GM12878 (cell line): ENCODE measurements around the gene AIF1. TPM values are rescaled to one million over a fixed set of nuclear protein-coding genes. Genes with fewer than 3 reads are reported as not detected.

Experiments
- BMI1 ChIP-seq: fragments of 450-650 bp; IDR thresholded peaks from 2 replicates; pipeline ENCODE4 v1.6.1; 2016; ENCODE audit warnings: mild to moderate bottlenecking, moderate library complexity, borderline replicate concordance
- CEBPB ChIP-seq, 2 experiments: fragments of 150-350 bp in 1 of 2; IDR thresholded peaks; 2 replicates each; pipeline ENCODE4 v1.6.1; 2012 to 2014; ENCODE audit warnings: low read depth in 2 of 2, low read length in 2 of 2, borderline replicate concordance in 1 of 2, inconsistent platforms in 1 of 2
- EED ChIP-seq: sonication (generic); IDR thresholded peaks from 2 replicates; pipeline ENCODE4 v1.6.1; 2016; ENCODE audit warnings: antibody characterized with exemption, low read depth
- GATAD2B ChIP-seq: fragments of 450-650 bp; conservative IDR thresholded peaks from 2 replicates; pipeline ENCODE4 v1.6.1; 2017; ENCODE audit warnings: low read depth, mild to moderate bottlenecking, moderate library complexity
- IKZF2 ChIP-seq, 2 experiments: fragments of 450-650 bp; IDR thresholded peaks; 2 replicates each; pipeline ENCODE4 v1.6.1; 2017; ENCODE audit warnings: mild to moderate bottlenecking in 2 of 2, moderate library complexity in 2 of 2
- IRF4 ChIP-seq: IDR thresholded peaks from 2 replicates; pipeline ENCODE4 v1.6.1; 2011; ENCODE audit warnings: low read depth, low read length
- JUND ChIP-seq: IDR thresholded peaks from 2 replicates; pipeline ENCODE4 v1.6.1; 2012; ENCODE audit warnings: low read depth, mild to moderate bottlenecking, low read length, improper control_type of control experiment, moderate library complexity
- MEF2A ChIP-seq: IDR thresholded peaks from 2 replicates; pipeline ENCODE4 v1.6.1; 2011; ENCODE audit warnings: low read depth, mild to moderate bottlenecking, low read length, moderate library complexity; ENCODE audit not compliant: insufficient read depth
- MLLT1 ChIP-seq: fragments of 450-650 bp; IDR thresholded peaks from 2 replicates; pipeline ENCODE4 v1.6.1; 2016; ENCODE audit warnings: mild to moderate bottlenecking
- MTA2 ChIP-seq: fragments of 450-650 bp; IDR thresholded peaks from 2 replicates; pipeline ENCODE4 v1.6.1; 2016; ENCODE audit warnings: low read depth, mild to moderate bottlenecking, moderate library complexity
- NFIC ChIP-seq: IDR thresholded peaks from 2 replicates; pipeline ENCODE4 v1.6.1; 2012; ENCODE audit warnings: low read depth, mild to moderate bottlenecking, inconsistent platforms, low read length, moderate library complexity
- NFXL1 ChIP-seq: fragments of 450-650 bp; IDR thresholded peaks from 2 replicates; pipeline ENCODE4 v1.6.1; 2017; ENCODE audit warnings: antibody characterized with exemption, mild to moderate bottlenecking, borderline replicate concordance
- NFYB ChIP-seq: IDR thresholded peaks from 2 replicates; pipeline ENCODE4 v1.6.1; 2011; ENCODE audit warnings: low read depth, mild to moderate bottlenecking, low read length, improper control_type of control experiment, moderate library complexity; ENCODE audit not compliant: insufficient read depth
- NR2F1 ChIP-seq: fragments of 450-650 bp; conservative IDR thresholded peaks from 2 replicates; pipeline ENCODE4 v1.6.1; 2017; ENCODE audit warnings: mild to moderate bottlenecking
- PAX5 ChIP-seq: IDR thresholded peaks from 2 replicates; pipeline ENCODE4 v1.6.1; 2011; ENCODE audit warnings: low read depth, low read length, borderline replicate concordance
- RAD21 ChIP-seq: IDR thresholded peaks from 2 replicates; pipeline ENCODE4 v1.6.1; 2011; ENCODE audit warnings: mild to moderate bottlenecking, low read depth, low read length, moderate library complexity; ENCODE audit not compliant: insufficient read depth
- RAD51 ChIP-seq: fragments of 450-650 bp; IDR thresholded peaks from 2 replicates; pipeline ENCODE4 v1.6.1; 2016; ENCODE audit warnings: moderate library complexity, mild to moderate bottlenecking, inconsistent platforms
- RELA ChIP-seq: fragments of 450-650 bp; IDR thresholded peaks from 2 replicates; pipeline ENCODE4 v1.8.0; 2014; ENCODE audit warnings: borderline replicate concordance; ENCODE audit not compliant: partially characterized antibody
- SIN3A ChIP-seq: IDR thresholded peaks from 2 replicates; pipeline ENCODE4 v1.6.1; 2012; ENCODE audit warnings: low read depth, low read length, improper control_type of control experiment
- SMAD1 ChIP-seq: fragments of 450-650 bp; IDR thresholded peaks from 2 replicates; pipeline ENCODE4 v1.6.1; 2018; ENCODE audit warnings: mild to moderate bottlenecking, low read depth; ENCODE audit not compliant: partially characterized antibody
- SMAD5 ChIP-seq: IDR thresholded peaks from 2 replicates; pipeline ENCODE4 v1.6.1; 2016; ENCODE audit warnings: antibody characterized with exemption, low read depth
- TBL1XR1 ChIP-seq: IDR thresholded peaks from 2 replicates; pipeline ENCODE4 v1.6.1; 2012; ENCODE audit warnings: low read depth, low read length, improper control_type of control experiment
- ZNF207 ChIP-seq: fragments of 450-650 bp; IDR thresholded peaks from 2 replicates; pipeline ENCODE4 v1.6.1; 2014; ENCODE audit warnings: antibody characterized with exemption, mild to moderate bottlenecking, borderline replicate concordance
- ZNF622 ChIP-seq: fragments of 450-650 bp; IDR thresholded peaks from 2 replicates; pipeline ENCODE4 v1.6.1; 2017; ENCODE audit warnings: mild to moderate bottlenecking, inconsistent platforms
- ZZZ3 ChIP-seq: IDR thresholded peaks from 2 replicates; pipeline ENCODE4 v1.6.1; 2011; ENCODE audit warnings: low read depth; ENCODE audit not compliant: control insufficient read depth, insufficient read length
- polyA plus RNA-seq, 11 experiments: library from polyadenylated mRNA; depleted of rRNA in 4 of 11; unstranded in 6 of 11; stranded (reverse) in 5 of 11; fragments of >200 nt; fragmentation: Nextera tagmentation in 4 of 11; fragmentation: Illumina TruSeq in 1 of 11; extraction: Ambion mirVana in 4 of 11; extraction: Trizol in 1 of 11; gene quantifications; 1 replicate in 1 of 11; 2 replicates in 10 of 11; pipeline versions ENCODE4 v1.2.1 to v1.2.3, GENCODE V29; 2011 to 2016; ENCODE audit warnings: inconsistent platforms in 2 of 11, missing spikeins in 2 of 11, low read depth in 1 of 11
- total RNA-seq, 4 experiments: library from RNA; depleted of rRNA in 3 of 4; stranded (reverse); fragments of >200 nt in 3 of 4; fragmentation: Illumina TruSeq in 1 of 4; extraction: Trizol in 1 of 4; gene quantifications; 2 replicates each; pipeline versions ENCODE4 v1.2.1 to v1.2.3, GENCODE V29; 2013 to 2021
- TF ChIP-seq, protein P1 (sequence below): IDR thresholded peaks from 2 replicates; pipeline ENCODE4 v1.6.1; 2012; ENCODE audit warnings: low read depth, low read length, improper control_type of control experiment
- TF ChIP-seq, protein P2 (sequence below): IDR thresholded peaks from 2 replicates; pipeline ENCODE4 v1.6.1; 2012; ENCODE audit warnings: mild to moderate bottlenecking, low read depth, low read length

The AIF1 gene
- total and polyA plus RNA-seq, 10 of the 15 experiments (the other 5 are each of a cell fraction or from before 2014, with no cell fraction given), result 1.9 to 256 (median 134) TPM

DNA sequence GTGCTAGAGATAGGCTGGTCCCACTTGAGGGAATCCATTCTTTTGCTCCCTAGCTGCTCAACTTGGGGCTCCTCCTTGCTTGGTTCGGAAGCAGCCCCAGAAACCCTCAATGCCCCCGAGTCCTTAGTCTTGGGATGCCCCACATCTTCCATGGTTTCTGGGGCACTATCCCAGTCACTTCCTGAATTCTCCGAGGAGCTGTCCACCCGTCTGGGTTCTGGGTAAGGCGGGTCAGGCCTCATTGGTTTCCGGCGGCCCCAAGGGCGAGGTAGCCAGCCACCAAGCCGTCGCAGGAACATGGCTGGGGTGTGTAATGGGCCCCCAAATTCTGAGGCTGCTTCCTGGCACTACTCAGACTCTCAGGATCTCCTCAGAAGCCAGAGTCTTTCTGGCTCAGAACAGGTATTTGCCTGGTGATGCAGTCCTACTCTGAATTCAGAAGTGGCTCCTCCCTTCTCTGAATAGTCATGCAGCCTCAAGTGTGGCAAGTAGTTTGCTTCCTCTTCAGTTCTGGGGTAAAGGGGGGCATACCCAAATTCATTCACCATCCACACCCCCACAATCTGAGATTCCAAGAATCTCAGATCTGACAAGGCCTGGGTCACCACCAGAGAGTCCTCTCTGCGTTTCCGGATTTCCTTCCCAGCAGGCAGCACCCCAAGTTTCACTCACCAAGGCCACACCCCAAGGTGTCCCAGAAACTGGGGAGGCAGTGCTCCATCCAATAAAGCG, 44.8 kb downstream of the AIF1 start (continued):
- TF ChIP-seq, protein P1, sequence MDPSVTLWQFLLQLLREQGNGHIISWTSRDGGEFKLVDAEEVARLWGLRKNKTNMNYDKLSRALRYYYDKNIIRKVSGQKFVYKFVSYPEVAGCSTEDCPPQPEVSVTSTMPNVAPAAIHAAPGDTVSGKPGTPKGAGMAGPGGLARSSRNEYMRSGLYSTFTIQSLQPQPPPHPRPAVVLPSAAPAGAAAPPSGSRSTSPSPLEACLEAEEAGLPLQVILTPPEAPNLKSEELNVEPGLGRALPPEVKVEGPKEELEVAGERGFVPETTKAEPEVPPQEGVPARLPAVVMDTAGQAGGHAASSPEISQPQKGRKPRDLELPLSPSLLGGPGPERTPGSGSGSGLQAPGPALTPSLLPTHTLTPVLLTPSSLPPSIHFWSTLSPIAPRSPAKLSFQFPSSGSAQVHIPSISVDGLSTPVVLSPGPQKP, result no peak
- no peak for TF ChIP-seq NR2F1
- TF ChIP-seq JUND, result no peak
- no peak for TF ChIP-seq PAX5
- TF ChIP-seq RAD21, result no peak
- no peak for TF ChIP-seq RELA
- peak; percentile 38; the same call in 1 of the 2 replicates for TF ChIP-seq EED
- no peak for TF ChIP-seq CEBPB (IDR thresholded peaks at IDR 0.05; ENCODE audit: borderline replicate concordance in 1 of 2, low read depth in 2 of 2, low read length in 2 of 2)
- TF ChIP-seq TBL1XR1, result no peak
- no peak for TF ChIP-seq ZNF207
- TF ChIP-seq MTA2, result peak; percentile 17; the same call in 1 of the 2 replicates
- TF ChIP-seq ZZZ3, result no peak
- TF ChIP-seq IKZF2 (IDR thresholded peaks at IDR 0.05), result 0 out of 4 replicates have a peak, but pooled peaks of 1 of the 2 experiments have one; percentile 32
- no peak for TF ChIP-seq NFIC
- TF ChIP-seq RAD51, result no peak
- no peak for TF ChIP-seq MEF2A
- peak; percentile 27; the same call in 1 of the 2 replicates for TF ChIP-seq SIN3A
- no peak for TF ChIP-seq BMI1
- TF ChIP-seq ZNF622, result no peak
- TF ChIP-seq GATAD2B, result no peak
- TF ChIP-seq NFXL1, result no peak
- TF ChIP-seq MLLT1, result no peak
- TF ChIP-seq, protein P2, sequence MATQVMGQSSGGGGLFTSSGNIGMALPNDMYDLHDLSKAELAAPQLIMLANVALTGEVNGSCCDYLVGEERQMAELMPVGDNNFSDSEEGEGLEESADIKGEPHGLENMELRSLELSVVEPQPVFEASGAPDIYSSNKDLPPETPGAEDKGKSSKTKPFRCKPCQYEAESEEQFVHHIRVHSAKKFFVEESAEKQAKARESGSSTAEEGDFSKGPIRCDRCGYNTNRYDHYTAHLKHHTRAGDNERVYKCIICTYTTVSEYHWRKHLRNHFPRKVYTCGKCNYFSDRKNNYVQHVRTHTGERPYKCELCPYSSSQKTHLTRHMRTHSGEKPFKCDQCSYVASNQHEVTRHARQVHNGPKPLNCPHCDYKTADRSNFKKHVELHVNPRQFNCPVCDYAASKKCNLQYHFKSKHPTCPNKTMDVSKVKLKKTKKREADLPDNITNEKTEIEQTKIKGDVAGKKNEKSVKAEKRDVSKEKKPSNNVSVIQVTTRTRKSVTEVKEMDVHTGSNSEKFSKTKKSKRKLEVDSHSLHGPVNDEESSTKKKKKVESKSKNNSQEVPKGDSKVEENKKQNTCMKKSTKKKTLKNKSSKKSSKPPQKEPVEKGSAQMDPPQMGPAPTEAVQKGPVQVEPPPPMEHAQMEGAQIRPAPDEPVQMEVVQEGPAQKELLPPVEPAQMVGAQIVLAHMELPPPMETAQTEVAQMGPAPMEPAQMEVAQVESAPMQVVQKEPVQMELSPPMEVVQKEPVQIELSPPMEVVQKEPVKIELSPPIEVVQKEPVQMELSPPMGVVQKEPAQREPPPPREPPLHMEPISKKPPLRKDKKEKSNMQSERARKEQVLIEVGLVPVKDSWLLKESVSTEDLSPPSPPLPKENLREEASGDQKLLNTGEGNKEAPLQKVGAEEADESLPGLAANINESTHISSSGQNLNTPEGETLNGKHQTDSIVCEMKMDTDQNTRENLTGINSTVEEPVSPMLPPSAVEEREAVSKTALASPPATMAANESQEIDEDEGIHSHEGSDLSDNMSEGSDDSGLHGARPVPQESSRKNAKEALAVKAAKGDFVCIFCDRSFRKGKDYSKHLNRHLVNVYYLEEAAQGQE, result peak; percentile 75
- no peak for TF ChIP-seq IRF4
- no peak for TF ChIP-seq SMAD1
- no peak for TF ChIP-seq NFYB
- no peak for TF ChIP-seq SMAD5
